AG04450 (cell line): ENCODE results near the gene NKAIN2. TPM values are rescaled to one million over a fixed set of nuclear protein-coding genes. Genes with fewer than 3 reads are reported as not detected.

Source experiments
- CTCF ChIA-PET: fragments of 300-600, 350-600 bp; formaldehyde crosslinking; extraction: SDS; loops from one replicate; lab custom pipeline; 2022; ENCODE audit warnings: antibody characterized with exemption, inconsistent platforms; lab: Charles Lee
- POLR2A ChIA-PET: fragments of 350-600 bp; formaldehyde crosslinking; extraction: SDS; loops from one replicate; lab custom pipeline; 2021; ENCODE audit warnings: antibody characterized with exemption, inconsistent platforms; lab: Yijun Ruan, JAX
- DNase-seq: peaks from one replicate; pipeline ENCODE4 v3.0.0-alpha.2; 2011; ENCODE audit warnings: low read depth, low spot score
- H3K27ac ChIP-seq: one replicate; pipeline ENCODE4 v1.5.1; 2012; ENCODE audit warnings: low read depth, low read length, control low read depth
- H3K27me3 ChIP-seq: one replicate; pipeline ENCODE4 v1.6.0; 2012; ENCODE audit warnings: low read length; ENCODE audit not compliant: control insufficient read depth, insufficient read depth
- H3K4me3 ChIP-seq: 2 replicates; pipeline ENCODE4 v1.5.1; 2011; ENCODE audit warnings: mild to moderate bottlenecking, low read depth, low read length, control low read depth
- H3K9me3 ChIP-seq: 2 replicates; pipeline ENCODE4 v1.5.1; 2012; ENCODE audit warnings: low read length; ENCODE audit not compliant: control insufficient read depth, insufficient read depth
- polyA plus RNA-seq: library from polyadenylated mRNA; depleted of rRNA; stranded (reverse); fragments of >200 nt; gene quantifications from 2 replicates; pipeline ENCODE4 v1.2.3, GENCODE V29; 2011
- TF ChIP-seq, protein P1 (sequence below): IDR thresholded peaks from 2 replicates; pipeline ENCODE4 v1.5.1; 2011; ENCODE audit warnings: low read depth, low read length, control low read depth, inconsistent platforms

The NKAIN2 gene
- polyA plus RNA-seq, 1 experiment: not detected

DNA sequence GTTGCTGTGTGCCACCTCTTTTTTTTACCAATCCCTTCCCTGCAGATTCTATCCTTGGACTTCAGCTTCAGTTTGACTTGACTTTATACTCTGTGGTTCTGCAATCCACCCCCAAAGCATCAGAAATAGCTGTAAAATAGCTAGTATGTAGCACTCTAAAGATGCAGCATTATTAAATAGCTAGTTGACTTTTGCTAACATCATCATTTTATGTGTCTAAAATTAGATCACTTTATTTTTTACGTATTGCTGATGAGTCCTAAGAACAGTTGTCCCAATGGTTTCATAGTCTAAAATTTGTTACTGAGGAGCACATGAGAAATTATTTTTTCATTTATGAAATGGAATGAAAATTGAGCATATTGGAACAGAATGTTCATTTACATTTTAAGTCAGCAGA, 138.2 kb downstream of the NKAIN2 start:
- CTCF ChIA-PET: interaction anchor here (0.9 to 1.1 kb wide), 2 partner anchors 57 to 139 kb away, joined by 3 read pairs; no protein-coding TSS in a partner anchor
- no peaks in the 10 kb centered on the region for H3K27me3 ChIP-seq
- no peak overlapping the region for H3K4me3 ChIP-seq
- no peak for DNase-seq
- no peaks in the 10 kb centered on the region for H3K9me3 ChIP-seq
- TF ChIP-seq, protein P1, sequence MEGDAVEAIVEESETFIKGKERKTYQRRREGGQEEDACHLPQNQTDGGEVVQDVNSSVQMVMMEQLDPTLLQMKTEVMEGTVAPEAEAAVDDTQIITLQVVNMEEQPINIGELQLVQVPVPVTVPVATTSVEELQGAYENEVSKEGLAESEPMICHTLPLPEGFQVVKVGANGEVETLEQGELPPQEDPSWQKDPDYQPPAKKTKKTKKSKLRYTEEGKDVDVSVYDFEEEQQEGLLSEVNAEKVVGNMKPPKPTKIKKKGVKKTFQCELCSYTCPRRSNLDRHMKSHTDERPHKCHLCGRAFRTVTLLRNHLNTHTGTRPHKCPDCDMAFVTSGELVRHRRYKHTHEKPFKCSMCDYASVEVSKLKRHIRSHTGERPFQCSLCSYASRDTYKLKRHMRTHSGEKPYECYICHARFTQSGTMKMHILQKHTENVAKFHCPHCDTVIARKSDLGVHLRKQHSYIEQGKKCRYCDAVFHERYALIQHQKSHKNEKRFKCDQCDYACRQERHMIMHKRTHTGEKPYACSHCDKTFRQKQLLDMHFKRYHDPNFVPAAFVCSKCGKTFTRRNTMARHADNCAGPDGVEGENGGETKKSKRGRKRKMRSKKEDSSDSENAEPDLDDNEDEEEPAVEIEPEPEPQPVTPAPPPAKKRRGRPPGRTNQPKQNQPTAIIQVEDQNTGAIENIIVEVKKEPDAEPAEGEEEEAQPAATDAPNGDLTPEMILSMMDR: no peak
- no peak overlapping the region for H3K27ac ChIP-seq
- POLR2A ChIA-PET: no interaction called here

- ChIA-PET POLR2A (no interaction called here), CTCF (no interaction called here)
These were observed 141.7 kb downstream of the NKAIN2 start for GRCh38 chr6:123945386-123945785.

DNA sequence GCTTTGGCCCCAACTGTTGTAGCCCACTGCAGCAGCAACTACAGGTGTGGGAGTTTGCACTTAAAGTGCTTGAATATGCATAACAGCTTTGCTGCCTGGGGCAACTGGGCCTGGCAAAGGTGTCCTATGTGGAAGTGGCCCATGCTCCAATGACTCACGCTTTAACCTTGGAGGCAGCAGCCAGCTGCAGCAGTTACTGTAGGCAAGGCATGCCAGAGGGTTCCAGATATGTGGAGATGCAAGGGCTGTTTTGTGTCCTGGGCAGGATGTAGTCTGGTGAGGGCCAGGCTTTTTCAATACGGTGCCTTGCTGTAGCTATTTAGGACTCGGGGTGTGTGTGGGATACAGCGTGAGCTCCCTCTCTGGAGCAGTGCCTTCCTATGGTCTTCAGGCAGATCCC, 150.3 kb downstream of the NKAIN2 start:
- no peak for DNase-seq
- TF ChIP-seq, protein P1: no peak
- H3K4me3 ChIP-seq: no peak overlapping the region
- no peaks in the 10 kb centered on the region for H3K27me3 ChIP-seq
- ChIA-PET POLR2A (no interaction called here), CTCF (interaction anchor here (1.7 kb wide), 1 partner anchor 151 kb away, joined by 5 read pairs; no protein-coding TSS in a partner anchor)
- H3K27ac ChIP-seq: no peak overlapping the region
- H3K9me3 ChIP-seq: no peaks in the 10 kb centered on the region

More at GRCh38 chr6:123945386-123945785, 141.7 kb downstream of the NKAIN2 start:
- no peak for DNase-seq
- Histone ChIP-seq H3K27me3 (no peaks in the 10 kb centered on the region), H3K27ac (no peak overlapping the region), H3K9me3 (no peaks in the 10 kb centered on the region), H3K4me3 (no peak overlapping the region)
- TF ChIP-seq, protein P1: no peak

DNA sequence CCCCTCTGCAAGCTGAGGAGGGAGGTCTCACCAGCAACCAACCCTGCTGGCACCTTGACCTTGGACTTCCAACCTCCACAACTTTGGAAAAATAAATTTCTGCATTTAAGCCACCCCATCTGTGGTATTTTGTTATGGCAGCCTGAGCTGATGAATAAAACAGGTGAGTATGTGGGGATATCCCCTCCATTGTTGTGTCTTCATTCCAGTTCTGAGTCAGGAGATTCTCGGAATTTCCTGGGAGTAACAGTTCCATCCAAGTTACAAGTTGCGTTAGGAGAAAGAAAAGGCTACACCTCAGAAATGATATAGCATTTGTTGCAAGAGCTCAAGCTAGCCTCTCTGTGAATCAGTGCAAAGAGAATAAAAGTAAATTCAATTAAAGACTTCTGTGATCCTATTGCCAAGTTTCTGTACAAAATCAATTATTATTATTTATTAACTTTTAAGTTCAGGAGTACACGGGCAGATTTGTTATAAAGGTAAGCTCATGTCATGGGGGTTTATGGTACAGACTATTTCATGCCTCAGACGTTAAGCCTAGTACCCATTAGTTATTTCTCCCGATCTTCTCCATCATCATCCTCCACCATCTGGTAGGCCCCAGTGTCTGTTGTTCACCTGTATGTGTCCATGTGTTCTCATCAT, 153.0 kb downstream of the NKAIN2 start:
- ChIA-PET CTCF (no interaction called here), POLR2A (no interaction called here)
- Histone ChIP-seq H3K9me3 (no peaks in the 10 kb centered on the region), H3K27me3 (no peaks in the 10 kb centered on the region), H3K27ac (no peak overlapping the region), H3K4me3 (no peak overlapping the region)
- DNase-seq: no peak
- TF ChIP-seq, protein P1: no peak

GRCh38 chr6:123962508-123962907, 158.8 kb downstream of the NKAIN2 start:
- no peak for DNase-seq
- H3K4me3 ChIP-seq: no peak overlapping the region
- CTCF ChIA-PET: interaction anchor here (6.9 kb wide), 1 partner anchor 160 kb away, joined by 80 read pairs; no protein-coding TSS in a partner anchor
- H3K27me3 ChIP-seq: no peaks in the 10 kb centered on the region
- POLR2A ChIA-PET: no interaction called here
- TF ChIP-seq, protein P1: no peak
- H3K9me3 ChIP-seq: no peaks in the 10 kb centered on the region
- H3K27ac ChIP-seq: no peak overlapping the region
